GM20000 (cell line): ENCODE results near the gene RALGAPA2.

Experiments
- DNase-seq: peaks from one replicate; pipeline ENCODE4 v3.0.0; 2012; ENCODE audit warnings: low spot score
- TF ChIP-seq, protein P1 (sequence below): IDR thresholded peaks from 2 replicates; pipeline ENCODE4 v1.5.1; 2012; ENCODE audit warnings: mild to moderate bottlenecking, control low read depth; ENCODE audit errors: extremely low read depth, missing control alignments

Gene RALGAPA2

DNA sequence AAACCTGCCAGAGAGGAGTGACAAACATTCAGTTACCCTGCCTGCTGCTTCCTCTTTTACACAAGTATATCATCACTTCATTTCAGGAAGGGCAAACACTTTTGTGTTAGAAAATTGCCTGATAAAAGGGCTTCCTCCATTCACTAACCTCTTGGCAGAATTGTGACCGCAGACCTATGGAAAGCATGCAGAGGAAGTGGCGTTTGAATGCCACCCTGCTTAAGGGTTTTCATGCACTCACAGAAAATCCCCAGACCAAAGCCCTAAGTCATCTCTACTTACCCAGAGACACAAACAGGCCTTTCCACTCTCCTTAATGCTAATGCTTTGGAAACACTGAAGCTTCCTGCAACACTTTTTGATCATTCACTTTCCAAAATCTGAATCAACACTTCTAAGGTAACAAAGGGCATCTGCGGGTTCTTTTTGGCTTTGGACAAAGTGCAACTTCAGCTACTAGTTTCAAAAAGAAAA is 22.1 kb upstream of the RALGAPA2 start:
- TF ChIP-seq, protein P1, sequence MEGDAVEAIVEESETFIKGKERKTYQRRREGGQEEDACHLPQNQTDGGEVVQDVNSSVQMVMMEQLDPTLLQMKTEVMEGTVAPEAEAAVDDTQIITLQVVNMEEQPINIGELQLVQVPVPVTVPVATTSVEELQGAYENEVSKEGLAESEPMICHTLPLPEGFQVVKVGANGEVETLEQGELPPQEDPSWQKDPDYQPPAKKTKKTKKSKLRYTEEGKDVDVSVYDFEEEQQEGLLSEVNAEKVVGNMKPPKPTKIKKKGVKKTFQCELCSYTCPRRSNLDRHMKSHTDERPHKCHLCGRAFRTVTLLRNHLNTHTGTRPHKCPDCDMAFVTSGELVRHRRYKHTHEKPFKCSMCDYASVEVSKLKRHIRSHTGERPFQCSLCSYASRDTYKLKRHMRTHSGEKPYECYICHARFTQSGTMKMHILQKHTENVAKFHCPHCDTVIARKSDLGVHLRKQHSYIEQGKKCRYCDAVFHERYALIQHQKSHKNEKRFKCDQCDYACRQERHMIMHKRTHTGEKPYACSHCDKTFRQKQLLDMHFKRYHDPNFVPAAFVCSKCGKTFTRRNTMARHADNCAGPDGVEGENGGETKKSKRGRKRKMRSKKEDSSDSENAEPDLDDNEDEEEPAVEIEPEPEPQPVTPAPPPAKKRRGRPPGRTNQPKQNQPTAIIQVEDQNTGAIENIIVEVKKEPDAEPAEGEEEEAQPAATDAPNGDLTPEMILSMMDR, result no peak
- no peak for DNase-seq

DNA sequence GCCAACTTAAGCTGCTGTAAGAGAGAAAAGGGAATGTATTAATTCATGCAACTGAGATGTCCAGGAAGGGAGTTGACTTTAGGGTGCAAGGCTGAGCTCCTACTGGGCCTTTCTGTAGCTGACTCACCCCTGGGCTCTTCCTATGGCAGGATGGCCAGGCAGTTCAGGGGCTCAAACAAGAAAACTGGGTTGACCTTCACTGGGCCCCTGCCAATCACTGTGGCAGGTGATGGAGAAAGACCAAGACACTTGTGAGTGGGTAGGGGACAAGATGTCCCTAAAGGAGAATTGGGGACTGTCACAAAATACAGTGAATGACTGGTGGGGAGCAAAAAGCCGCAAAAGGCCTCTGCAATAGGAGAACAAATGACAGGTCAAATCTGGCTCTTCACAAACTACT is 21.5 kb upstream of the RALGAPA2 start:
- DNase-seq, result no peak

DNA sequence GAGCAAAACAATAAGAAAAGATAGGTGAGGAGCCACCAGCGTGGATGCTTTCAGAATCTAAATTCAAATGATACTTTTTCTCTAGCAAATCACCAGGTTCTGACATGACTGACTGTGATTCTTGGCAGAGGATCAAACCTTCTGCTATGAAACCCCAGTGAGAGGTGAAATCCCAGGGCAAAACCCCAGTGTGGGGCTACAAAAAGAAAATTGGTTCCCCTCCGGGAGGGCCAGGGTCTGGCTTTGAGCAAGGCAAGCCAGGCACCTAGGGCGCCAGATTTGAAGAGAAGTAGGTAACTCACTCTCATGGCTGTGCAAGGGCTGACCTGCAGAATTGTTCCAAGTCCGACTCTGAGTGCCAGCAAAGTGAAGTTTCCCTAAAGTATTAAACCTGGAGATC is 20.2 kb upstream of the RALGAPA2 start:
- TF ChIP-seq, protein P1, result no peak
- DNase-seq, result no peak

More for the DNA sequence above, 21.5 kb upstream of the RALGAPA2 start:
- TF ChIP-seq, protein P1, result no peak

DNA sequence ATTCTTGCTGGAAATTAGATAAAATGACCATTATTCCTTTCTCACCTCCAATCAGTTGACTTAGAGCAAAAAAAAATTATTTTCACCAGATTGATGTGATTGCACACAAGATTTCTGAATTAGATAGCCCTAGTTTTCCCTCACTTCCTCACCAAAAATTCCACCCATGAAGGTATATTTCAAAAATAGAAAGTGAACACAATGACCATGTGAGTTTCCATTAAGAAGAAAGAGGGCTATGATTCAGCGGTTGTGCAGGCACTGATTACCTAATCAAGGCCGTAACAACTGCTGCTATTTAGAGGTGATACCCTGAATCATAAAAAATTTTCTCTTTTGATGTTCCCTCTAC is 19.5 kb upstream of the RALGAPA2 start:
- no peak for DNase-seq
- TF ChIP-seq, protein P1, result no peak

DNA sequence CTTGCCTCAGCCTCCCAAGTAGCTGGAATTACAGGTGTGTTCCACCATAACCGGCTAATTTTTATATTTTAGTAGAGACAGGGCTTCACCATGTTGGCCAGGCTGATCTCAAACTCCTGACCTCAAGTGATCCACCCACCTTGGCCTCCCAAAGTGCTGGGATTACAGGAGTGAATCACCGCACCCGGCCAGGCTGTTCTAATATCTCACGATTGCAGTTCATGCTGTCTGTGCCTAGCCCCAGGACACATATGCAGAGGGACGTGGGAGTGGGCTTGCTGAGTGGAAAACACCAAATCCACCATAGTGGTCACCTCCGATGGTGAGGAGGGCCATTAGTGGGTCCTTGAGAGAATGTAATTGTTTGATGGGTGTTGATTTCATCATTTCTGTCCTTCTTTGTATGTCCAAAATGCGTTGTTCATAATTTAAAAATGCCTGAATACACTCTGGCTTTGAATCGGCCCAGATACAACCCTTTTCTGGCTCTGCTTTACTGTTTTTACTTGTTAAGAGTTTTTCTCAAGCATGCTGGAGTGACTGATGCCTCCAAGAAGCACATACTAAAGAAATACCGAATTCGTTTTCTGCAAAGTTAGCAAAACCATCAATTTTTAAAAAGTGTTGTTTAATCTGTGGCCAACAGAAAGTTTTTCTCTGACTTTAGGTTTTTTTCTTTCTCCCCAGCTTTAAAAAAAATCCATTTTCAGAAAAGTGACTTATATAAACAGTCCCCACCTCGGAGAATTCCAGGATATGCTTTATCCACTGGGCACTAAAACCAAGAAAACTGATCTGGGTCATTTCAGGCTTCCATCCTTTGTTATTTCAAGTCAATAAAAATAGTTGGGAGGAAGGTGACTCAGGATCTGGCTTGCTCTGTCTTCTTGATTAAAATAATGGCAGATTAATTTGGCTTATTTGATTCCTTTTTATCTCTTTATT is 18.8 kb upstream of the RALGAPA2 start:
- no peak for DNase-seq
- TF ChIP-seq, protein P1, result no peak

DNA sequence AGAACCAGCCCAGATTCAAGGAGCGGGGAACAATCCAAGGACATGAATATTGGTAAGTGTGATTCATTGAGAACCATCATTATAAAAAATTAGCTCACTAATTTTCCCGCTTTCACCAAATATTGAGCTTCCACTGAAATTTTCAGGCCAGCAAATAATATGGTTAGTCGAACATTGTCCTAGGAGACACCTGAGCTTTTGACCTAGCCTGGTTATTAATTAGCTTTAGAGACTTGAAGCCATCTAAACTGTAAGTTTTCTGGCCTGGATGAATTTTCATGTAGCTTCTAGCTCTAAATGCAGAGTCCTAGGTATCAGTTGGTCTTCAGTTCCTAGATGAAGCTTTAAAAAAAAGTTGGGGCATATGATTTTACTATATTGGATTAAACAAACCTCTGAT is 17.1 kb upstream of the RALGAPA2 start:
- TF ChIP-seq, protein P1, result no peak
- no peak for DNase-seq

DNA sequence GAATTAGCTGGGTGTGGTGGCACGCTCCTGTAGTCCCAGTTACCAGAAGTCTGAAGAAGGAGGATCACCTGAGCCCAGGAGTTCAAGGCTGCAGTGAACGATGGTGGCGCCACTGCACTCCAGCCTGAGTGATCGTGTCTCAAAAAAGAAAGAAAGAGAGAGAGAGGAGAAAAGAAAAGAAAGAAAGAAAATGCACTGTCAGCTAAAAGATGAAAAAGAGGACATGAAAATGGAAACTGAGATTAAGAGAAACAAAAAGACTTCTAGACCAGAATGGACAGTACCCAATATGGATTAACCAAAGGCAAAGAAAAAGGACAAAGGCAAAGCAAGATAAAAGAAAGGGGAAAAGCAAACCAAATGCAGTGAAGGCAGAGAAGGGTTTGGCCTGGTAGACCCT is 9.0 kb upstream of the RALGAPA2 start:
- no peak for DNase-seq
- TF ChIP-seq, protein P1, result no peak
